H1 (cell line): Measurements from ENCODE around the gene ADAMTSL2. TPM values are rescaled to one million over a fixed set of nuclear protein-coding genes. Genes with fewer than 3 reads are reported as not detected.

Experiments used
- ATF3 ChIP-seq: IDR thresholded peaks from 2 replicates; pipeline ENCODE4 v1.6.1; 2011; ENCODE audit warnings: low read depth, mild to moderate bottlenecking, low read length; ENCODE audit not compliant: insufficient read depth
- CBX5 ChIP-seq: fragments of 300-800, 300-1000 bp; sonication (generic); IDR thresholded peaks from 2 replicates; pipeline ENCODE4 v1.7.1; 2016; ENCODE audit warnings: antibody characterized with exemption, low read length, low read depth
- CHD1 ChIP-seq: IDR thresholded peaks from 2 replicates; pipeline ENCODE4 v1.6.1; 2012; ENCODE audit warnings: low read depth, low read length, improper control_type of control experiment
- JUND ChIP-seq: IDR thresholded peaks from 2 replicates; pipeline ENCODE4 v1.6.1; 2011; ENCODE audit warnings: mild to moderate bottlenecking, improper control_type of control experiment, low read length
- POLR2AphosphoS5 ChIP-seq: IDR thresholded peaks from 2 replicates; pipeline ENCODE4 v1.6.1; 2011; ENCODE audit warnings: low read depth, low read length
- TAF7 ChIP-seq: optimal IDR thresholded peaks from 2 replicates; pipeline ENCODE3; 2011; ENCODE audit warnings: low read depth, mild to moderate bottlenecking, inconsistent platforms, low read length, moderate library complexity, borderline replicate concordance
- polyA plus RNA-seq, 7 experiments: library from polyadenylated mRNA; depleted of rRNA in 3 of 7; stranded (reverse) in 5 of 7; unstranded in 2 of 7; fragments of >200 nt in 5 of 7; fragments of 200-250 nt in 2 of 7; gene quantifications; 1 replicate in 5 of 7; 2 replicates in 1 of 7; 4 replicates in 1 of 7; pipeline versions ENCODE4 v1.2.1 to v1.2.3, GENCODE V29; 2011 to 2013; ENCODE audit warnings: missing spikeins in 2 of 7, mixed read lengths in 2 of 7
- total RNA-seq: library from RNA; stranded (reverse); fragmentation: NEBNext Ultra II Directional; extraction: Animal tissue kit (Norgen Biotek cat#: 25700); gene quantifications from 2 replicates; pipeline ENCODE4 v1.2.1, GENCODE V29; 2021

Gene ADAMTSL2
- total and polyA plus RNA-seq, 2 of the 8 experiments (the other 6 are each of a cell fraction or from before 2014, with no cell fraction given) = 0.74 to 0.76 TPM

- no peak for TF ChIP-seq TAF7
- TF ChIP-seq JUND = no peak
- TF ChIP-seq CBX5 = no peak
- no peak for TF ChIP-seq POLR2AphosphoS5
- TF ChIP-seq ATF3 = no peak
- TF ChIP-seq CHD1 = no peak
Observed at GRCh38 chr9:133506653-133507038, 27.9 kb upstream of the ADAMTSL2 start (continued).
